Loucy (cell line): Measurements from ENCODE around the gene FARS2.

ENCODE experiments used
- CTCF ChIP-seq: fragments of 200-600 bp; sonication (generic); conservative IDR thresholded peaks from 2 replicates; pipeline ENCODE4 v1.5.1; 2014; ENCODE audit warnings: mild to moderate bottlenecking, antibody characterized with exemption, low read length
- EZH2phosphoT487 ChIP-seq: fragments of 200-600 bp; IDR thresholded peaks from 2 replicates; pipeline ENCODE4 v1.6.1; 2018; ENCODE audit warnings: antibody characterized with exemption, mild to moderate bottlenecking, moderate library complexity, borderline replicate concordance

GRCh38 chr6:5680095-5680494 is 418.8 kb downstream of the FARS2 start:
- TF ChIP-seq CTCF (no peak), EZH2phosphoT487 (no peak)
